ENCODE data around the gene TMEM250.

- TF ChIP-seq FOXA1 (IDR thresholded peaks at IDR 0.05): no peak
- no peak for TF ChIP-seq HDGF (IDR thresholded peaks at IDR 0.05; ENCODE audit: borderline replicate concordance)
- no peak for TF ChIP-seq BHLHE40 (IDR thresholded peaks at IDR 0.05; ENCODE audit: borderline replicate concordance)
- no peak for TF ChIP-seq ELF4 (IDR thresholded peaks at IDR 0.05)
- TF ChIP-seq TARDBP (IDR thresholded peaks at IDR 0.05): no peak
- TF ChIP-seq FOXM1 (IDR thresholded peaks at IDR 0.05; ENCODE audit: borderline replicate concordance): no peak
- no peak for TF ChIP-seq FOXK2 (IDR thresholded peaks at IDR 0.05)
- TF ChIP-seq SP1 (IDR thresholded peaks at IDR 0.05): no peak
These were observed 29.4 kb upstream of the TMEM250 start for GRCh38 chr9:136147890-136148714.

Measured in HEK293T (cell line).